Measurements from ENCODE around the gene NT5C1A. TPM values are rescaled to one million over a fixed set of nuclear protein-coding genes. Genes with fewer than 3 reads are reported as not detected.

NT5C1A gene
- total RNA-seq, 1 donor = not detected

DNA sequence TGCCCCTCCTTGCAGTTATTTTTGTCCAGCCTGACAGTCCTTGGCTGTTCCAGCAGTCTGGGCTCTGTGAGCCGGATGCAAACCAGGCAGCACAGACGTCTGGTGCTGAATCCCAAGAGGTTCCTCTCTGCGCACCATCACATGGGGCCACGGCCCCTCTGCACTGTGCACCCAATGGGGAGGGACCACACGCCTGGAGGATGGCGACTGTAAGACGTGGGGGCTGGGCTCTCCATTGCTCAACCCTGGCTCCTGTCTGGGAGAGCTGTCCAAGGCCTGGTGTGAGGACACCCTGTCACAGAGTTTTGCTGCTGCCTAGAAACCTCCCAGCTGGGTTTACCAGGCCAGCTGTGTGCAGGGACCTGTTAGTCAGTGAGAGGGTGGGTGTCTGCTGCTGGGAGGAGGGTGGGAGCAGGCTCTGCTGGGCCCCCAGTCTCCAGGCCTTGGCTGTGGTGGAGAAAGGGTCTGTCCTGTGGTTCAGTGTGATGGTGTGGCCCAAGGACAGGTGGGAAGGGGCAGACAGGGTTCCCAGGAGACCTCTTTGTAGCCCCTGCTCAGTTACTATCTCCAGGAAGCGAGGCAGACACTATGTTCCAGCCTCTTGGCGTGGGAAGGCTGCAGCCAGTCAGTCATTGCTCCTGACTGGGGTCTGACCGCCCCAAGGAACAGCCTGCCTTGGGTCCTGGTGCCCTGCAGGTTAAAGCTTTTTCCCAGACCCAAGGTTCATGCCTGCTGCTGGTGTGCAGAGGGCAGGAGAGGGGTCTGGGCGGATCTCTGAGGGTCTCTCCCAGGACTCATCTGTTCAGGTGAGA lies 46.2 kb downstream of the NT5C1A start:
- DNase-seq (ENCODE audit: insufficient read length, low spot score, missing footprints) = peak; percentile 91
- Histone ChIP-seq H3K4me1 (ENCODE audit: insufficient read depth, low read length) (no peaks in the 10 kb centered on the region), H3K4me2 (ENCODE audit: insufficient read depth, low read length) (no peak overlapping the region)

DNA sequence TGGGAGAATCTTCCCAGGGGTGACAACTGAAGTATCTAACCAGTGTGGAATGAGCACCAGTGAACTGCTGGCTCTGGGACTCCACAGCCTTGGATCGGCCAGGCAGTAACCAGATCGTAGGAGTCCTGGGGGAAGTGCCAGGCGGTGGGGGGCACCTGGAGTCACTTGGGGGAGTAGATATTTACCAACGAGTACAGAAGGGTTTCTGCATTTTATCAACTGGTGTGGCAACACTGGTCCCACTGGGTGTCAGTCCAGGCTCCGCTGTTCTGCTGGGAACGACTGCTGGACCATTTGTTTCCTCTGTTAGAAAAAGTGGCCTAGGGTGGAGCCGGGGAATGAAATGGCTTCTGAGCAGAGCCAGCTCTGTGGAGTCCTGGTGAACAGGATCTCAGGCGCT lies 46.9 kb downstream of the NT5C1A start:
- Histone ChIP-seq H3K27me3 (ENCODE audit: insufficient read depth, low read length) (no peaks in the 10 kb centered on the region), H3K79me2 (ENCODE audit: insufficient read depth, low read length) (no peaks in the 10 kb centered on the region), H3K4me1 (ENCODE audit: insufficient read depth, low read length) (no peaks in the 10 kb centered on the region), H3K27ac (ENCODE audit: low read depth, low read length) (no peak overlapping the region), H3K9me3 (ENCODE audit: low read depth, low read length) (no peaks in the 10 kb centered on the region), H3K4me2 (ENCODE audit: insufficient read depth, low read length) (no peak overlapping the region), H4K20me1 (ENCODE audit: insufficient read depth, low read length) (no peaks in the 10 kb centered on the region), H2AFZ (ENCODE audit: low read length) (no peak overlapping the region), H3K36me3 (ENCODE audit: insufficient read depth, low read length) (no peaks in the 10 kb centered on the region), H3K4me3 (ENCODE audit: insufficient read depth, low read length) (no peak overlapping the region)
- DNase-seq (ENCODE audit: insufficient read length, low spot score, missing footprints) = peak; percentile 67
- TF ChIP-seq, protein P1, sequence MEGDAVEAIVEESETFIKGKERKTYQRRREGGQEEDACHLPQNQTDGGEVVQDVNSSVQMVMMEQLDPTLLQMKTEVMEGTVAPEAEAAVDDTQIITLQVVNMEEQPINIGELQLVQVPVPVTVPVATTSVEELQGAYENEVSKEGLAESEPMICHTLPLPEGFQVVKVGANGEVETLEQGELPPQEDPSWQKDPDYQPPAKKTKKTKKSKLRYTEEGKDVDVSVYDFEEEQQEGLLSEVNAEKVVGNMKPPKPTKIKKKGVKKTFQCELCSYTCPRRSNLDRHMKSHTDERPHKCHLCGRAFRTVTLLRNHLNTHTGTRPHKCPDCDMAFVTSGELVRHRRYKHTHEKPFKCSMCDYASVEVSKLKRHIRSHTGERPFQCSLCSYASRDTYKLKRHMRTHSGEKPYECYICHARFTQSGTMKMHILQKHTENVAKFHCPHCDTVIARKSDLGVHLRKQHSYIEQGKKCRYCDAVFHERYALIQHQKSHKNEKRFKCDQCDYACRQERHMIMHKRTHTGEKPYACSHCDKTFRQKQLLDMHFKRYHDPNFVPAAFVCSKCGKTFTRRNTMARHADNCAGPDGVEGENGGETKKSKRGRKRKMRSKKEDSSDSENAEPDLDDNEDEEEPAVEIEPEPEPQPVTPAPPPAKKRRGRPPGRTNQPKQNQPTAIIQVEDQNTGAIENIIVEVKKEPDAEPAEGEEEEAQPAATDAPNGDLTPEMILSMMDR (IDR thresholded peaks at IDR 0.05; ENCODE audit: extremely low read depth, low read depth, low read length) = no peak

More for the DNA sequence above, 46.2 kb downstream of the NT5C1A start:
- Histone ChIP-seq H4K20me1 (ENCODE audit: insufficient read depth, low read length) (no peaks in the 10 kb centered on the region), H3K79me2 (ENCODE audit: insufficient read depth, low read length) (no peaks in the 10 kb centered on the region), H2AFZ (ENCODE audit: low read length) (no peak overlapping the region), H3K27me3 (ENCODE audit: insufficient read depth, low read length) (no peaks in the 10 kb centered on the region), H3K36me3 (ENCODE audit: insufficient read depth, low read length) (no peaks in the 10 kb centered on the region), H3K9me3 (ENCODE audit: low read depth, low read length) (no peaks in the 10 kb centered on the region), H3K4me3 (ENCODE audit: insufficient read depth, low read length) (no peak overlapping the region), H3K27ac (ENCODE audit: low read depth, low read length) (no peak overlapping the region)
- TF ChIP-seq, protein P1 (IDR thresholded peaks at IDR 0.05; ENCODE audit: extremely low read depth, low read depth, low read length) = no peak

DNA sequence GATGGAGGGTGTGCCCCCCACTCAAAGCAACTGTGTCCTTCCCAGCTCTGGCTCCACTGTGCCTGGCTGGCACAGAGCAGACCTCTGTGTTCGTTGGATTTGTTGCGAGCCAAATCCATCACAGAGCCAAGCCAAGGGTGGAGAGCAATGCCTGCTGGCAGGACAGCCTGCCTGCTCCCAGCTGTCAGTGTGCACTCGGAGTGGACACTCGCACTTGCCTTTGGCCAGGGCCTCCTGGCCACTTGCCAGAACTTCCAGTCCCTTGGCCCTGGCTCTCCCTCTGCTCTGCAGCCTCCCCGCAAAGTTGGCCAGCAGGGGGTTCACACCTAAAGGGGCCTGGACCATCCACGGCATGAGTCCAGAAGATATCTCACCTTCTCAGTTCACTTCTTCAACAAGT lies 48.9 kb downstream of the NT5C1A start:
- Histone ChIP-seq H4K20me1 (ENCODE audit: insufficient read depth, low read length) (no peaks in the 10 kb centered on the region), H3K4me3 (ENCODE audit: insufficient read depth, low read length) (no peak overlapping the region), H2AFZ (ENCODE audit: low read length) (no peak overlapping the region), H3K79me2 (ENCODE audit: insufficient read depth, low read length) (no peaks in the 10 kb centered on the region), H3K27ac (ENCODE audit: low read depth, low read length) (no peak overlapping the region), H3K4me2 (ENCODE audit: insufficient read depth, low read length) (no peak overlapping the region), H3K4me1 (ENCODE audit: insufficient read depth, low read length) (no peaks in the 10 kb centered on the region), H3K9me3 (ENCODE audit: low read depth, low read length) (no peaks in the 10 kb centered on the region), H3K27me3 (ENCODE audit: insufficient read depth, low read length) (no peaks in the 10 kb centered on the region), H3K36me3 (ENCODE audit: insufficient read depth, low read length) (no peaks in the 10 kb centered on the region)
- DNase-seq (ENCODE audit: insufficient read length, low spot score, missing footprints) = peak; percentile 41
- TF ChIP-seq, protein P1 (IDR thresholded peaks at IDR 0.05; ENCODE audit: extremely low read depth, low read depth, low read length) = no peak

DNA sequence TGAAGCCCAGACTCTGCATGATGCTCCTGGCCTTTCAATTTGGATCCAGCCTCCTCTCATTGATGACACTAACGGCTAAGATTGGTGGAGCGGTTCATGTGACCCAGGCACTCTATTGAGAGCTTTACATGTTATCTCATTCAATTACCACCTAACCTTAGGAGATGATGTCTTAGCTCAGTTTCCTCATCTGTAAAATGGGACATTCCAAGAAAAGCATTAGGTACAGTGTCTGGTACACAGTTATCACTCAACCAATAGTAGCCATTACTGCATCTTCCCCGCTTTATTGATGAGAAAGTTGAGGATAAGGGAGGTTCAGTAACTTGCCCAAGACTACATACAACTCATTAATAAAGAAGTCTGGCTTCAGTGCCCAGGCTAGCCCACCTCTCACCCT lies 49.5 kb downstream of the NT5C1A start:
- Histone ChIP-seq H3K9me3 (ENCODE audit: low read depth, low read length) (no peaks in the 10 kb centered on the region), H3K36me3 (ENCODE audit: insufficient read depth, low read length) (no peaks in the 10 kb centered on the region), H2AFZ (ENCODE audit: low read length) (no peak overlapping the region), H3K4me2 (ENCODE audit: insufficient read depth, low read length) (no peak overlapping the region), H3K27me3 (ENCODE audit: insufficient read depth, low read length) (no peaks in the 10 kb centered on the region), H3K27ac (ENCODE audit: low read depth, low read length) (no peak overlapping the region), H3K4me1 (ENCODE audit: insufficient read depth, low read length) (no peaks in the 10 kb centered on the region), H4K20me1 (ENCODE audit: insufficient read depth, low read length) (no peaks in the 10 kb centered on the region), H3K4me3 (ENCODE audit: insufficient read depth, low read length) (no peak overlapping the region), H3K79me2 (ENCODE audit: insufficient read depth, low read length) (no peaks in the 10 kb centered on the region)
- TF ChIP-seq, protein P1 (IDR thresholded peaks at IDR 0.05; ENCODE audit: extremely low read depth, low read depth, low read length) = no peak
- DNase-seq (ENCODE audit: insufficient read length, low spot score, missing footprints) = no peak

All from osteoblast (primary cell).